ENCODE data around the gene CDCA3. TPM values are rescaled to one million over a fixed set of nuclear protein-coding genes. Genes with fewer than 3 reads are reported as not detected.

Gene CDCA3
- total RNA-seq, 2 donors from 2014 or later = 0.46 to 0.52 TPM

DNA sequence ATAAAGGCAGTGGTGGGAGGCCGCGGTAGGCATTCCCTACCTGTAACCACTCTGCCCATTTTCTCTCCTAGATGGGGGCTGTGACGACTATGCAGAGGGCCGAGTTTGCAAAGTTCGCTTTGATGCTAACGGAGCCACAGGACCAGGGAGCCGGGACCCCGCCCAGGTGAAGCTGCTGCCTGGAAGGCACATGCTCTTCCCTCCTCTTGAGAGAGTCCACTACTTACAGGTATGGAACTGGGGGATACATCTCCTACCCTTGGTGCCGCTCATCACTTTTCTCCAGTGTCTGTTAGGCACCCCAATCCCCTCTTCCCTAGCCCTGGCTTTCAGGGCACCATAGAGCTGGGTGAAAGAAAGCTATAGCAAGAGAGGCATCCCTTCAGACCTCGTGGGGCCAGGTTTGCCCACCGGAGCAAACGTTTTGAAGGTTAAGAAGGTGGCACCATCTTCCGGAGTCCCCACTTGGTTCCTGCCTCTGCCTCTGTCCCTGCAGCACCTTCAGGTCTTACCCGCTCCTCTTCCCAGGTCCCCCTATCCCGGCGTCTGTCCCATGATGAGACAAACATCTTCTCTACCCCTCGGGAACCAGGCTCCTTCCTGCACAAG is 24.9 kb downstream of the CDCA3 start:
- no peak for DNase-seq (ENCODE audit: low spot score)
- intact Hi-C loops (cut with DNase I) = no loop called here

DNA sequence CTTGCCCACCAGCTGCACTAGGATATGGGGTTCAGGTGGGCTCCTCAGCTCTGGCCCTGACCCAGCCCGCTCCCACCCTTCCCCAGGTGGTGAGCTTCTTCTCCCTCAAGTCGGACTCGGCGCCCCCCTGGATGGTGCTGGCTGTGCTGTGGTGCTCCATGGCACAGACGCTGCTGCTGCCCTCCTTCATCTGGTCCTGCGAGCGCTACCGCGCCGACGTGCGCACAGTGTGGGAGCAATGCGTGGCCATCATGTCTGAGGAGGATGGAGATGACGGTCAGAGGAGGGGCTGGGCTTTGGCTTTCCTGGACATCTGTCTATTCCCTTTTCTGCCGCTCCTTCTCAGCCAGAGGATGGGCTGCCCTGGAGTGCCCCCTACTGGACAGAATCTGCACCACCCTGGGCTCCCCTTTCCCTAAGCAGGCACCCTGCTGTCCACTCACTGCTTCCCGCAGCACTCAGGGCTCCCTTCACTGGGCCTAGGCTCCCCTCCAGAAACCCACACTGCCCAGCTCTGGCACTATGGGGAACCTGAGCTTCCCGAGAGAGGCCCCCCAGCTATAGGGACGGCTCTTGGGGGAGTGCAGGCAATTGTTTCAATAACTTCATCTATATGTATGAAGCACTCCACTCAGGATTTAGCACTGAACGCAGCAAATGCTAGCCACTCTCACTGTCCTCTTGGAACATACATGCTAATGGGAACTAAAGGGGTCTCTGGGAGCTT is 25.5 kb downstream of the CDCA3 start:
- intact Hi-C loops (cut with DNase I) = no loop called here
- peak; percentile 95 for DNase-seq (ENCODE audit: low spot score)

DNA sequence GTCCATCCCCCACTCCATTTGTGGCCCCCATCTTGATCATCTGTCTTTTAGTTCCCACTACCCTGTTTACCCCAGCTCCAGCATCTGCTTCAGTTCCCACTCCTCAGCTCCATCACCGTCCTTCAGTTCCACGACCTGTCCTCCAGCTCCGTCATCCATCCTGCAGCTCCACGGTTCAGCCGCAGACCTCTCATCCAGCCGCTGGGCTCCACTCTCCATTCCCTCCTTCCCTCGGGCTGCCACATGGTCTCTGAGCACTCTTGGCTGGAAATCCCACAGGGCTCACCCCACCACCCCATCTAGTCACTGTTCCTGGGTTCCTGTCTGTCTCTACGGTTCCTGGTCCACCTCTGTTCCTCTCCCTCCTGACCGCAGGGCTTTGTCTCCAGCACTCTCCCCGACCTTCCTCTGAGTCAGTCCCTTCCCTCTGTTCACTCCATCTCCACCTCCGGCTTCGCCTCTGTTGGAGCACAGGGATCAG is 26.1 kb downstream of the CDCA3 start:
- intact Hi-C loops (cut with DNase I) = no loop called here
- no peak for DNase-seq (ENCODE audit: low spot score)

DNA sequence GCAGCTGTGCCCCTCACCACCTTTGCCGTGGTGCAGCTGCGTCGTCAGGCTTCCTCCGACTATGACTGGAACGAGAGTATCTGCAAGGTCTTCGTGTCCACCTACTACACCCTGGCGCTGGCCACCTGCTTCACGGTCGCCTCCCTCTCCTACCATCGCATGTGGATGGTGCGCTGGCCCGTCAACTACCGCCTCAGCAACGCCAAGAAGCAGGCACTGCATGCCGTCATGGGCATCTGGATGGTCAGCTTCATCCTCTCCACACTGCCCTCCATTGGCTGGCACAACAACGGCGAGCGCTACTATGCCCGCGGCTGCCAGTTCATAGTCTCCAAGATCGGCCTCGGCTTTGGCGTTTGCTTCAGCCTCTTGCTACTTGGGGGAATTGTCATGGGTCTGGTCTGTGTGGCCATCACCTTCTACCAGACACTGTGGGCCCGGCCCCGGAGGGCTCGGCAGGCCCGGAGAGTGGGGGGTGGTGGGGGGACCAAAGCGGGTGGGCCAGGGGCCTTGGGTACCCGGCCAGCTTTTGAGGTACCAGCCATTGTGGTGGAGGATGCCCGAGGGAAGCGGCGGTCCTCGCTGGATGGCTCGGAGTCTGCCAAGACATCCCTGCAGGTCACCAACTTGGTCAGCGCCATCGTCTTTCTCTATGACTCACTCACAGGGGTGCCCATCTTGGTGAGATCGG is 26.9 kb downstream of the CDCA3 start:
- no peak for DNase-seq (ENCODE audit: low spot score)
- intact Hi-C loops (cut with DNase I) = no loop called here

DNA sequence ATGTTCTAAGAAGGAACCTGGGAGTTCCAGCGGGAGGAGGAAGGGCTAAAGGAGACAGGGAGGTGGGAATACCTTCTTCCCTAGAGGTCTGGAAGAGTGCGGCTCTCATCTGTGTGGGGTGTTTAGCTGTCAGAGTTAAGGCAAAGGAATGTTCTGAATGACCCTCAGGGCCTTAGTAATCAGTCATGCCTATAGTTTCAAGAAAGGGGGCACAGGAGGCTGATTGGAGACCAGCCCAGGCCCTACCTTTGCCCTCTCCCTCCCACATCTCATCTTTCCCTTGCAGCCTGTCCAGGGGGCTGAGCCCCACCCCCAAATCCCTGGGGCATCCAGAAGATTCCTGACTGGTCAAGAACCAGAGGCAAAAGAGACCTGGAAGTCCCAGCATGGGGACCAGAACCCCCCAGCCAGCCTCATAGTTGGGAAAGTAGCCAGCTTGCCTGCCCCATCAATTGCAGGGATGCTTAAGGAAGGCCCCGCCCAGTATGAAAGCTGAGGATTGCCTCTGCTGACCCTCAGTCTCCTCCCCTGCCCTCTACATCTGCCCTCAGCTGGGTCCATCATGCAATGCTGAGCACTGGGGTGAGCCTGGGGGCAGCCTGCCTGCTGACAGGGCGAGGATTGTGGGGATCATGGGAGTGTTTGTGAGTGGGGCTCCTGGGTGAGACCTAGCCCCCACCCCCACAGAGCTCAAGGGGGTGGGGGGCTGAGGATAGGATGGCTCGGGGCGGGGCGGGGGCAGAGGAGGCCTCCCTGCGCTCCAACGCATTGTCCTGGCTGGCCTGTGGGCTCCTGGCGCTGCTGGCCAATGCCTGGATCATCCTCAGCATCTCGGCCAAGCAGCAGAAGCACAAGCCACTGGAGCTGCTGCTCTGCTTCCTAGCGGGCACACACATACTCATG is 27.7 kb downstream of the CDCA3 start:
- intact Hi-C loops (cut with DNase I) = no loop called here
- DNase-seq (ENCODE audit: low spot score) = no peak

DNA sequence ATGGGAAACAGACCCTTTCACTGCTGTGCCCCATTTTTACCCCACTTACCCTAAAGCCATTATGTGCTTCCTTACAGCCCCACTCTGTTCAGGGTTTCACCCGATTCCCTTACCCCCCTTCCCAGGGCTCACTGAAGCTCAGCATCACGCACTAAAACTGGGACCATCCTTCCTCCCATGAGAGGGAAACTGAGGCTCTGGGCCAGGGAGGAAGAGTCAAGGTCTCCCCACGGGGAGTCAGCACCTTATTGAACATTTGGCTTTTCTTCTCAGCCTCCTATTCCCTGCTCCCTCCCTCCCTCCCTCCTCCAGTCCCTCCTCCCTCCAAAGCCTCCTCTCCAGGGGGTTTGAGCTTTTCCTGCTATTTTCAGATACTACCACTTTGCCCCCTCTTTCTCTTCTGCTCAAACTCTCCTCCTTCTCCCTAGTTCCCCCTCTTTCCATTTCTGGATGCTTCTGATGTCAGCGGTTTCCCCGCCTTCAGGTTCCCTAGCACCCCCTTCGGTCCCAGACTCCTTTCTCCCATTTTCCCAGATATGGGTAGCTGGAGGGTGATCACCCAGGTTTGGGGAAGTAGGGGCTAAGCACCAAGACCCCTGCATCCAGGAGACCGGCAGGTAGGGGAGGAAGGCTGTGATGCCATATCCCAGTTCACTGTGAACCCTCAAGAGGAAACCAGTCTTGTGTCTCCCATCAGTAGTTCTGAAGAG is 28.5 kb downstream of the CDCA3 start:
- intact Hi-C loops (cut with DNase I) = no loop called here
- DNase-seq (ENCODE audit: low spot score) = no peak

DNA sequence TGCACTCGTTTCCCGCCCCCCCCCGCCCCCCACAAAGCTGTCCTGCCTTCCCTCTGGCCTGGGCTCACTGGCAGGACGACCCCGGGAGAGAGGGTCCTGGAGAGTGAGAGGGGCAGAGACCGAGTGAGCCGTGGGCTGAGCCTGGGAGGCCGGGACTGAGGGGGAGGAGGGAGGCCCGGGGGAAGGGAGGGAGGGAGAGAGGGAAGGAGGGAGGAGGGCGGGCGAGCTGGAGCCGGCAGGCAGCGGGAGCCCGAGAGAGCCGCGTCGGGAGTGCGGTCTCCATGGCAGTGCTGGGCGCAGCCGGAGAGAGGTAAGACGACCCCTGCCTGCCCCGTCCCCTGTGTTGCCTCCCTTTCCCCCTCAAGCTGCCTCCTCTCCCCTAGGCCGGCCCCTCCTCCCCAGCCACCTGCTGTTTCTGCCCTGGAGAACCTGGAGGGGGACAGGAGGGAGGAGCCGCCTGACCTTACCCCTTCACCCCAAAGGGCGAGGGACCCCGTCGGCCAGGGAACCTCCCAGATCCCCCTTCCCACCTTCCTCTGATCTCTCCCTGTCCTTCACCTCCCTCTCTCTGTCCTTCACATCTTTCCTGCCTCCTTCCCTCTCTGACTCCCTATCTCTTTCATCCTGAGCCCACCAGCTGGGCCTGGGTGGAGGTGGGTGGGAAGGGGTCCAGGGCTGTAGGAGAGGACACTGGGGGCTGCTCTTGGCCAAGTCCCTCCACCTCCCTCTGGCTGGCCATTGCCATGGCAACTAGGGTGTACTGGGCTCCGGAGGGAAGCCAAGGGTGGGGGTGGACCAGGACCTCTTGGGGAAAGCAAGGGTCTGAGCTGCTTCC is 29.3 kb downstream of the CDCA3 start, which contains the start of gene GPR162:
GPR162 (plus strand) TSS at position 231 of the 835 bp plus-strand sequence. CDS start 2,078 bp downstream, outside the sequence.
- DNase-seq (ENCODE audit: low spot score) = no peak
- intact Hi-C loops (cut with DNase I) = no loop called here

DNA sequence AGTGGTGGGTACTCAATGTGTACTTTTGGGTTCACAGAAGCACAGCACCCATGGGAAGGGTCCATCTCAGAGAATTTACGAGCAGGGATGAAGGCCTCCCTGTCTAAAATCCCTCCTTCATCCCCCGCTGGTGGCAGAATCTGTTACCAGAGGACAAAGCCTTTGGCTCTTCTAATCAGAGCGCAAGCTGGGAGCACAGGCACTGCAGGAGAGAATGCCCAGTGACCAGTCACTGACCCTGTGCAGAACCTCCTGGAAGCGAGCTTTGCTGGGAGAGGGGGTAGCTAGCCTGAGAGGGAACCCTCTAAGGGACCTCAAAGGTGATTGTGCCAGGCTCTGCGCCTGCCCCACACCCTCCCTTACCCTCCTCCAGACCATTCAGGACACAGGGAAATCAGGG is 30.9 kb downstream of the CDCA3 start:
- intact Hi-C loops (cut with DNase I) = no loop called here
- no peak for DNase-seq (ENCODE audit: low spot score)

DNA sequence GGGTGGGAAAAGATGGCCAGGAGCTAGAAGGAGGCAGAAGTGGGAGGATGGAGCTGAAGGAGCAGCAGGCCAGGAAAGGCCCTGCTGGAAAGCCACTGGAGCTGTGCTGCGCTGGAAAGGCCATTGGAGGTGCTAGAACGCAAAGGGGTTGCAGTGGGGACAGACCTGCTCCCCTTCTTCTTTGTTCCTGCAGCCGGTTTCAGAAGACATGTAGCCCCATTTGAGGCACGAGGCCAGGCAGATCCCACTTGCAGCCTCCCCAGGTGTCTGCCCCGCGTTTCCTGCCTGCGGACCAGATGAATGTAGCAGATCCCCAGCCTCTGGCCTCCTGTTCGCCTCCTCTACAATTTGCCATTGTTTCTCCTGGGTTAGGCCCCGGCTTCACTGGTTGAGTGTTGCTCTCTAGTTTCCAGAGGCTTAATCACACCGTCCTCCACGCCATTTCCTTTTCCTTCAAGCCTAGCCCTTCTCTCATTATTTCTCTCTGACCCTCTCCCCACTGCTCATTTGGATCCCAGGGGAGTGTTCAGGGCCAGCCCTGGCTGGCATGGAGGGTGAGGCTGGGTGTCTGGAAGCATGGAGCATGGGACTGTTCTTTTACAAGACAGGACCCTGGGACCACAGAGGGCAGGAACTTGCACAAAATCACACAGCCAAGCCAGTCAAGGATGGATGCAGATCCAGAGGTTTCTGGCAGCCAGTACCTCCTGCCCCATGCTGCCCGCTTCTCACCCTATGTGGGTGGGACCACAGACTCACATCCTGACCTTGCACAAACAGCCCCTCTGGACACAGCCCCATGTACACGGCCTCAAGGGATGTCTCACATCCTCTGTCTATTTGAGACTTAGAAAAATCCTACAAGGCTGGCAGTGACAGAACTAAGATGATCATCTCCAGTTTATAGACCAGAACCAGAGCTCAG is 31.7 kb downstream of the CDCA3 start:
- DNase-seq (ENCODE audit: low spot score) = no peak
- intact Hi-C loops (cut with DNase I) = no loop called here

DNA sequence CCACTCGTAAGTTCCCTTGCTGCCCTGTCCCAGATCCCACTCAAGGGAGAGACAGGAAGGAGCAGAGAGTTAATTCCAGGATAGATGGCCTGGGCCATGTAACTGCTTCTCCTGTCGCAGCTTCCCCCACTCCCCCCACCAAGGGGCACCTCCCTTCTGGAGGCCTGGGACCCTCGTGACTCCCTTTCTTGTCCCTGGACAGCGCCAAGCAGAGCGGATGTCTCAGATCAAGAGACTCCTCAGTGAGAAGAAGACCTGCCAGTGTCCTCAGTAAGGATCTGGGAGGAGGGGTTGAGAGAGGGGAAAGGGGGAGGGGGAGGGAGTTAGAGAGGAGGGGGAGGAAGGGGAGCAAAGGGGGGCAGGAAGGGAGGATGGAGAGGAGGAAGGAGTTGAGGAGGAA is 32.4 kb downstream of the CDCA3 start:
- intact Hi-C loops (cut with DNase I) = no loop called here
- no peak for DNase-seq (ENCODE audit: low spot score)

DNA sequence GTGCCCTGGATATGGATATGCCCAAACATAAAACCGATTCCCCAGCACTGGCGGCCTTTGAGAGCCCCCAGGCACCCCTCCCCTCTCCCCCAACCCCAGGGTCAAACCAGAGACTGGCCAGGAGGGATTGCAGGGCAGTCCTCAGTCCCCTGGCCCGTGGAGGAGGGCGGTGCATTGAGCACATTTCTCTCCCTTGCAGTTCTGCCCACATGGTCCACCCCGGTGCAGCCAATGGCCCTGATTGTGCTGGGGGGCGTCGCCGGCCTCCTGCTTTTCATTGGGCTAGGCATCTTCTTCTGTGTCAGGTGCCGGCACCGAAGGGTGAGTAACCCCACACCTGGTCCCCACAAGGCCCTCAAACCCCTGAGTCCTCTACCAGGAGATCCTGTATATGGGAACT is 32.9 kb downstream of the CDCA3 start:
- DNase-seq (ENCODE audit: low spot score) = no peak
- intact Hi-C loops (cut with DNase I) = no loop called here

DNA sequence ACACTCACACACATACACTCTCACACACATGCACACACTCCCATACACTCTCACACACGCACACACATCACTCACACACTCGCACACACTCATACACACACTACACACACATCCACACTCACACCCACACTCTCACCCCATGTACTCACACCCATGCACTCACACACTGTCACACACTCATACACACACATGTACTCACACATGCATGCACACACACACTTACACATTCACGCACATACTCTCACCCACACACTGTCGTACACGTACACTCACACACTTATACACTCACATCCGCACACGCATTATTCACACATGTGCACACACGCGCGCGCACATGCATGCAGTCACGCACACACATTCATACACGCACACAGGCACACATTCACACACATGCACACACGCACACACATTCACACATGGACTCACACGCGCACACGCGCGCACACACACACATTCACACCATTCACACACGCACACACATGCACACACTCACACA is 33.4 kb downstream of the CDCA3 start:
- no peak for DNase-seq (ENCODE audit: low spot score)
- intact Hi-C loops (cut with DNase I) = no loop called here

DNA sequence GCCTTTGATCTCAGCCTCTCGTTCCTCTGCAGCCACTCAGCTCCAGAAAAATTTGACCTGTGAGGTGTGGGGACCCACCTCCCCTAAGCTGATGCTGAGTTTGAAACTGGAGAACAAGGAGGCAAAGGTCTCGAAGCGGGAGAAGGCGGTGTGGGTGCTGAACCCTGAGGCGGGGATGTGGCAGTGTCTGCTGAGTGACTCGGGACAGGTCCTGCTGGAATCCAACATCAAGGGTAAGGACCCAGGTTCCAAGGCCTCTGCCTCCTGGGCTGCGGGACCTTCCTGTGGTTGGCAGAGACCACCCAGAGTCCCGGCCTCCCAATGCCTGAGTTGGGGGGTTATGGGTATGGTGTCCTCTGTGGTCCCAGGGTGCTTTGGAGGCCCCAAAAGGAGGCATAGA is 34.0 kb downstream of the CDCA3 start:
- DNase-seq (ENCODE audit: low spot score) = no peak
- intact Hi-C loops (cut with DNase I) = no loop called here

DNA sequence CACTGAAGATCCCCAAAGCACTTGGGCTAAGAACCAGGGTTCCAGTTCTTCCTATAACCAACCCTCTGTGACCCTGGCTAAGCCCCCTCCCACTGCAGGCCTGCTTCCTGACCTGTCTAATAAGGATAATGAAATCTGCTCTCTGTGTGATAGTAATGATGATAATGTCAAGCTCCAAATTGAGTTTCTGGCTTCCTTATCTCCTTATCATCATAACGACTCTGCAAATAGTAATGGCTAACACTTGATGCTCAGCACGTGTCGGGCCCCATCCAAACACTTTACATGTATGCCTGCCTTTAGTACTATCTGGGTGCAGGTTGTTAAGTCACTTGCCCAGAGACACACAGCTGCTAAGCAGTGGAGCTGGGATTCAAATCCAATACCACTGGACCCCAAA is 34.5 kb downstream of the CDCA3 start:
- intact Hi-C loops (cut with DNase I) = no loop called here
- DNase-seq (ENCODE audit: low spot score) = no peak

DNA sequence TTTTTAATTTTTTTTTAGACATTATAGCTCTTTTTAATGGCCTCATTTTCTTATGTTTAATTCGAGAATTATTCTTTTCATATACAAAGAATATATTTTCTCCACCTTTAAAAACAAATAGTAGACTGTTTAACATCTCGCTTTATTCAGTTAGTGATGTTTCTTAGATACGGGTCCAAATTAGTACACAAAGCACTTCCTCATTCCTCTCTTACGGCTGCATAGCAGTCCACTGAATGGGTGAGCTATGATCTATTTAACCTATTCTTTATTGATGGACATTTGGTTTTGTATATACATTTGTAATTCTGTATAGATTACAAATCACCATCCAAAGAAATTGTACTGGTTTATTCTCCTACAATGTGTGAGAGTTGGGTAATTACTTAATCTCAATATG is 37.7 kb downstream of the CDCA3 start:
- no peak for DNase-seq (ENCODE audit: low spot score)
- intact Hi-C loops (cut with DNase I) = no loop called here

DNA sequence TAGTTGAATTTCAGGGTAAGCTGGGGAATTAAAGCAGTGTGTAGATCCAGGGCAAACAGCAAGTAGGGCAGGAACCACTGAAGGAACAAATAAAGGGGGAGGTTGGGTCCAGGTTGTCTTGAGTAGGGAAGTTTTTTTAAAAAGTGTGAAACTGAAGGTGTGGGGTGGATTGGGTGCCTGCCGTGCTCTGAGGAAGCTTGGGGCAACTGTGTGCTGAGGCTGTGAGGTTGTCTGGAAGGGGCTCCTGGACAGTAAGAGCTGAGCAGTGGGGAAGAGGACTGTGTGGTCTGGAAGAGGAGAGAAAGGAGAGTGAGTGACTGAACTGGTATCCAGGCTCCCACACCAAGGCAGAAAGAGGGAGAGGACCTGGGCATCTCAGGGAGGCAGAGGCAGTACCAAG is 40.3 kb downstream of the CDCA3 start:
- DNase-seq (ENCODE audit: low spot score) = no peak
- intact Hi-C loops (cut with DNase I) = no loop called here

DNA sequence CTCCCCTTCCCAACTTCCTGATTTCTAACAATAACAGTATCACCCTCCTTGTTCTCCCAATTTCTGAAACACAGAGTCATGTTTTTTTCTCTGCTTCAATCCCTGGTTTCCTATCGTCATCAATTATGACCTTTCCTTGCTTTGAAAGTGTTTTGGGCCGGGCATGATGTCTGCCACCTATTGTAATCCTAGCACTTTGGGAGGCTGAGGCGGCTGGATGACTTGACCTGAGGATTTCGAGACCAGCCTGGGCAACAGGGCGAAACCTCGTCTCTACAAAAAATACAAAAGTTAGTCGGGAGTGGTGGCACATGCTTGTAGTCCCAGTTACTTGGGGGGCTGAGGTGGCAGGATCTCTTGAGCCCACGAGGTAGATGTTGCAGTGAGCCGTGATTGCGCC is 42.0 kb downstream of the CDCA3 start:
- no peak for DNase-seq (ENCODE audit: low spot score)
- intact Hi-C loops (cut with DNase I) = no loop called here
